Small intestine (tissue), 7 donors: ENCODE data around the gene SLC25A45. TPM values are rescaled to one million over a fixed set of nuclear protein-coding genes. Genes with fewer than 3 reads are reported as not detected.
"Not testable (repeated sequence)": the region's sequence is repeated elsewhere in the genome, so short reads cannot be mapped to it uniquely, and the experiment has no call there.

Experiments used
- DNase-seq, 2 donors: peaks; one replicate each; pipeline versions ENCODE4 v3.0.0 to v3.0.0-alpha.2; 2013
- FAIRE-seq: peaks from 2 replicates; lab custom pipeline; 2012; peaks lifted over from hg19 to GRCh38; lab: Jason Lieb, UNC
- H3K27ac ChIP-seq, 3 donors: one replicate each; pipeline ENCODE4 v1.5.1; 2013; ENCODE audit warnings: low read length in 2 of 3, mild to moderate bottlenecking in 2 of 3, control low read depth in 1 of 3, inconsistent platforms in 1 of 3, low read depth in 1 of 3, moderate library complexity in 1 of 3
- H3K27me3 ChIP-seq, 3 donors: one replicate each; pipeline ENCODE4 v1.6.1; 2013; ENCODE audit warnings: low read length in 3 of 3, inconsistent platforms in 1 of 3; ENCODE audit not compliant: control insufficient read depth in 3 of 3, insufficient read depth in 3 of 3
- H3K36me3 ChIP-seq, 3 donors: one replicate each; pipeline ENCODE4 v1.6.1; 2013; ENCODE audit warnings: low read length in 3 of 3, inconsistent platforms in 1 of 3, low read depth in 1 of 3, mild to moderate bottlenecking in 1 of 3, moderate library complexity in 1 of 3; ENCODE audit not compliant: control insufficient read depth in 3 of 3, insufficient read depth in 2 of 3
- H3K4me1 ChIP-seq, 3 donors: one replicate each; pipeline ENCODE4 v1.6.1; 2013; ENCODE audit warnings: low read length in 2 of 3, inconsistent platforms in 1 of 3, low read depth in 1 of 3, mild to moderate bottlenecking in 1 of 3, moderate library complexity in 1 of 3; ENCODE audit not compliant: control insufficient read depth in 3 of 3, insufficient read depth in 2 of 3
- H3K4me3 ChIP-seq, 3 donors: one replicate each; pipeline ENCODE4 v1.5.1; 2013; ENCODE audit warnings: low read length in 3 of 3, control low read depth in 1 of 3, inconsistent platforms in 1 of 3, low read depth in 1 of 3, mild to moderate bottlenecking in 1 of 3, moderate library complexity in 1 of 3
- H3K9me3 ChIP-seq, 2 donors: one replicate each; pipeline ENCODE4 v1.6.1; 2013; ENCODE audit warnings: low read depth in 1 of 2, low read length in 1 of 2; ENCODE audit not compliant: control insufficient read depth in 2 of 2, insufficient read depth in 1 of 2
- WGBS, 3 donors: extraction: QIAGEN DNeasy Blood & Tissue Kit; methylation state at CpG; one replicate each; pipeline ENCODE4 v1.1.7; 2013; 5-methylcytosine and 5-hydroxymethylcytosine counted together
- polyA plus RNA-seq, 4 donors: library from polyadenylated mRNA; stranded (reverse) in 3 of 4; unstranded in 1 of 4; fragments of 200-250 nt in 3 of 4; fragments of 120-200 nt in 1 of 4; gene quantifications; one replicate each; pipeline versions ENCODE4 v1.2.1 to v1.2.3, GENCODE V29; 2013
- donor health status: healthy with polysubstance abuse.
- donor health status: control.
- donor health status: control.
- donor health status: Bipolar disorder and iron deficiency.
- donor health status: healthy.

SLC25A45 gene
- polyA plus RNA-seq, 4 donors, result 13.9 to 35.4 (median 22.1) TPM

- H3K27me3 ChIP-seq, result no peaks in the 10 kb centered on the region
- H3K4me1 ChIP-seq, result peaks cover 6 to 74% (median 11%) of the 10 kb centered on the region in 3 donors
- no peak for DNase-seq
- H3K4me3 ChIP-seq, result peak overlapping the region in 1 of 3 donors; percentile 47
- no peak for FAIRE-seq
- H3K27ac ChIP-seq, result peak overlapping the region; percentile 100
- H3K36me3 ChIP-seq, result peaks cover 0 to 19% (median 0%) of the 10 kb centered on the region in 3 donors
- H3K9me3 ChIP-seq, result no peaks in the 10 kb centered on the region
- WGBS, 3 donors, result 6 to 29% (median 6%) methylated on average over 2 to 4 of the region's 4 CpGs
These were observed 35.9 kb upstream of the SLC25A45 start for GRCh38 chr11:65418431-65418680.

GRCh38 chr11:65417702-65418430 lies 35.4 kb upstream of the SLC25A45 start:
- peak overlapping the region; percentile 100 for H3K27ac ChIP-seq
- FAIRE-seq (no peak), DNase-seq (peak in 1 of 2 donors; percentile 63)
- H3K9me3 ChIP-seq, result no peaks in the 10 kb centered on the region
- WGBS, 3 donors, result 23 to 60% (median 42%) methylated on average over 18 to 19 of the region's 19 CpGs
- H3K27me3 ChIP-seq, result no peaks in the 10 kb centered on the region
- peak overlapping the region; percentile 4 to 47 (median 24) for H3K4me3 ChIP-seq
- peaks cover 0 to 17% (median 0%) of the 10 kb centered on the region in 3 donors for H3K36me3 ChIP-seq
- peaks cover 6 to 73% (median 11%) of the 10 kb centered on the region in 3 donors for H3K4me1 ChIP-seq

DNA sequence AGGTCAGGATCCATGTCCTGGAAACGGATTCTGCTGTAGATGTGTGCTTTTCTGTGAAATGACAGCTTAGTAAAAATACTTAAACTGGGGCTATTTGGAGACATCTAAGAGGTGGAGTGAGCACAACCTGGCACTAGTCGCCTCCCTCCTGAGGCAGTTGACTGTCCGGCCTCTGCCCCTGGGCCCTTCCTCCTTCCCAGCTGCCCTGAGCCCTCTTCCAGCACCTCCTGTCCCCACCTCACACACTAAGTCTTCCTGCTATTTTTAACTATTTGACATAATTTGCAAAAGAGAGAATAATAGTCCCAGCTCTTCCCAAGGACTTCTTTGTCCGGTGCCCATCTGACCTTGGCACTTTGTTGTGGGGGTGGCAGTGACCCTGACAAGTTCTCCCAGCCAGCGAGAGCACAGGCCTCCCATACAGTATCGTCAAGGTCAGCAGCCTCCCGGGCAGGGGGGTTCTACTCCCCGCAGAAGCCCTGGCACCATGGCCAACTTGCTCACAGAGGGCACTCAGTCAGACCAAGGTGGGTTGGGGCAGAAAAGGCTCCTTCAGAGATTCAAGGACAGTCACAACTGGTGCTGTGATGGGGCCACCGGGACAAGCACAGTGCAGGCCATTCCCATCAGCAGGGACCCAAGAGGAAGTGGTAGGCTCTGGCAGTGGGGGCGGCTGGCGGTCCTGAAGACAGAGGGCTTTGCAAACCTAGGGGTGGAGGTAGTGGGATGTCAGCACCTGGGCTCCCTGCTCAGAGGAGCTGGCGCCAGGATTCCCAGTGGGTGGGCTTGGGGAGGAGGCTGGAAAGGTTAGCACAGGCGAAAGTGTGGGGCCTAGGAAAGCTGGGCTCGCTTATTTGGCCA lies 34.6 kb upstream of the SLC25A45 start:
- Histone ChIP-seq H3K36me3 (peaks cover 0 to 24% (median 0%) of the 10 kb centered on the region in 3 donors), H3K4me3 (peak overlapping the region; percentile 1 to 47 (median 24)), H3K27ac (peak overlapping the region; percentile 100), H3K27me3 (no peaks in the 10 kb centered on the region), H3K4me1 (peaks cover 6 to 71% (median 11%) of the 10 kb centered on the region in 3 donors), H3K9me3 (no peaks in the 10 kb centered on the region)
- DNase-seq (no peak), FAIRE-seq (no peak)
- 34 to 43% (median 43%) methylated on average over 14 of the region's 14 CpGs for whole genome bisulfite sequencing, 3 donors

- peak overlapping the region in 2 of 3 donors; percentile 26 to 47 for H3K4me3 ChIP-seq
- FAIRE-seq (no peak), DNase-seq (peak; percentile 88 to 94)
- H3K4me1 ChIP-seq, result peaks cover 6 to 65% (median 11%) of the 10 kb centered on the region in 3 donors
- no peaks in the 10 kb centered on the region for H3K27me3 ChIP-seq
- H3K36me3 ChIP-seq, result peaks cover 0 to 31% (median 4%) of the 10 kb centered on the region in 3 donors
- peak overlapping the region; percentile 100 for H3K27ac ChIP-seq
- H3K9me3 ChIP-seq, result no peaks in the 10 kb centered on the region
- WGBS, 3 donors, result 4% methylated on average over 18 of the region's 18 CpGs
These were observed 33.9 kb upstream of the SLC25A45 start for GRCh38 chr11:65416341-65416824.

DNA sequence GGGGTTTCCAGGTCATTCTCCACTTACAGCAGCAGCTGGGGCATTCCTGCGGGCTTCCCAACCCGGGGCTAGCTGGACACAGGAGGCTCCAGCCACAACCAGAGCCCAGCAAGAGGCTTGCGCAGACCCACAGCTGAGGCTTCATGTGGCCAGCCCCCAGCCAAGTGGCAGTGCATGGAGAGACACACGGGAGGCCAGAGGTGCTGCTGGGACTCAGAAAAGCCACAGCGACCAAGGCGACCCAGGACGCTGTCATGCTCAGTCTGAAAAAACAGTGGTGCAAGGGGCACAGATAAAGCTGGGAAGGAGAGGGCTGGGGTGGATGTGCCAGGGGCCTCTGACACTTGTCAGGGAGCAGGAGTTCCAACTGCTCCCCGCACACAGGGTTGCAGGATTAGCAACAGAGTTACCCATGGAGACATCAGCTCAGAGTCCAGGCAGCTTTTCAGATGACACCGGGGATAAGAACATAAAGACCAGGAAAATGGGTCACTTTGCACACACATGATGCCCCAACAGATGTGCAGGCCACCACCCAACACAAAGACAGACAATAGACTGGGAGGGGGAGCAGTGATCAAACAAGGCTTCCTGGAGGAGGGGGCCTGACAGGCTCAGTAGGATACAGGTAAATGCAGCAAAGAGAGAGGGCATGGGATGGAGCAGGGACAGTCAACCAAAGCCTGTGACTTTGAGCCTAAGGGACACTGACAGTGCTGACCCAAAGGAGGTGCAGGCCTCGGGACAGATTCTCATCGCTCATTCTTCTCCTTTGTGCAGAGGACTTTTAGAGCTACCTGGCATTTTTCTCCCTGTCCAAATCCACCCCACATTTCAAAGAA lies 33.3 kb upstream of the SLC25A45 start:
- Histone ChIP-seq H3K4me3 (peak overlapping the region in 2 of 3 donors; percentile 26 to 47), H3K36me3 (peaks cover 4 to 38% (median 7%) of the 10 kb centered on the region in 3 donors), H3K9me3 (no peaks in the 10 kb centered on the region), H3K4me1 (peaks cover 6 to 58% (median 11%) of the 10 kb centered on the region in 3 donors), H3K27me3 (no peaks in the 10 kb centered on the region), H3K27ac (peak overlapping the region; percentile 100)
- FAIRE-seq (no peak), DNase-seq (peak in 1 of 2 donors; percentile 66)
- WGBS, 3 donors, result 33 to 61% (median 40%) methylated on average over 11 of the region's 11 CpGs

- peaks cover 3 to 50% (median 6%) of the 10 kb centered on the region in 3 donors for H3K4me1 ChIP-seq
- no peaks in the 10 kb centered on the region for H3K27me3 ChIP-seq
- WGBS, 3 donors, result 46 to 75% (median 67%) methylated on average over 11 of the region's 11 CpGs
- H3K9me3 ChIP-seq, result no peaks in the 10 kb centered on the region
- no peak overlapping the region for H3K4me3 ChIP-seq
- H3K27ac ChIP-seq, result peak overlapping the region in 1 of 3 donors; percentile 22
- FAIRE-seq (no peak), DNase-seq (no peak)
- peaks cover 4 to 43% (median 7%) of the 10 kb centered on the region in 3 donors for H3K36me3 ChIP-seq
These were observed 32.5 kb upstream of the SLC25A45 start for GRCh38 chr11:65414776-65415498.

DNA sequence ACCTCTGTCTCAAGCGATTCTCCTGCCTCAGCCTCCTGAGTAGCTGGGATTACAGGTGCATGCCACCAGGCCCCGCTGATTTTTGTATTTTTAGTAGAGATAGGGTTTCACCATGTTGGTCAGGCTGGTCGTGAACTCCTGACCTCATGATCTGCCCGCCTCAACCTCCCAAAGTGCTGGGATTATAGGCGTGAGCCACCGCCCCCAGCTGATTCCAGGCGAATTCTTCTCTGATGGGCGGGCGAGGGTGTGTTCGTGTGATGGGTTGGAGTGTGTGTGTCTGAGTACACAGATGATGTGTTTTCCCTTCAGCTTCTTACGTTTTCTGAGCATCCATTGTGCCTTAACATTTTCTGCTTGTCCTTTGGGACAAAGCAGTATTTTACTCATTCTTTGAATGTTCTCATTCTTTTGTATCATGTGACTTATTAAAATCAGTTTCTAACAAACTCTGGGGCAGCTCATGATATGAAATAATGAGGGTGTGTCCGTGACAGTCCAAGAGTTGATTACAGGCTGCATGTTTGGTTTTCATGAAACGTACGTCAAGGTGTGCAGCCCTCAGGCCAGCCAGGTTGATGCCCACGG lies 30.7 kb upstream of the SLC25A45 start:
- H3K27me3 ChIP-seq, DNase-seq, FAIRE-seq, H3K4me3 ChIP-seq, H3K27ac ChIP-seq, H3K9me3 ChIP-seq: not testable (repeated sequence)
- WGBS, 3 donors, result 84 to 86% (median 84%) methylated on average over 15 of the region's 15 CpGs
- H3K4me1 ChIP-seq, result peaks cover 3 to 33% (median 6%) of the 10 kb centered on the region in 3 donors
- H3K36me3 ChIP-seq, result peaks cover 12 to 60% (median 13%) of the 10 kb centered on the region in 3 donors
